ENCODE results near the gene GRM3.
"Not testable (repeated sequence)": the region's sequence is repeated elsewhere in the genome, so short reads cannot be mapped to it uniquely, and the experiment has no call there.

Gene GRM3

DNA sequence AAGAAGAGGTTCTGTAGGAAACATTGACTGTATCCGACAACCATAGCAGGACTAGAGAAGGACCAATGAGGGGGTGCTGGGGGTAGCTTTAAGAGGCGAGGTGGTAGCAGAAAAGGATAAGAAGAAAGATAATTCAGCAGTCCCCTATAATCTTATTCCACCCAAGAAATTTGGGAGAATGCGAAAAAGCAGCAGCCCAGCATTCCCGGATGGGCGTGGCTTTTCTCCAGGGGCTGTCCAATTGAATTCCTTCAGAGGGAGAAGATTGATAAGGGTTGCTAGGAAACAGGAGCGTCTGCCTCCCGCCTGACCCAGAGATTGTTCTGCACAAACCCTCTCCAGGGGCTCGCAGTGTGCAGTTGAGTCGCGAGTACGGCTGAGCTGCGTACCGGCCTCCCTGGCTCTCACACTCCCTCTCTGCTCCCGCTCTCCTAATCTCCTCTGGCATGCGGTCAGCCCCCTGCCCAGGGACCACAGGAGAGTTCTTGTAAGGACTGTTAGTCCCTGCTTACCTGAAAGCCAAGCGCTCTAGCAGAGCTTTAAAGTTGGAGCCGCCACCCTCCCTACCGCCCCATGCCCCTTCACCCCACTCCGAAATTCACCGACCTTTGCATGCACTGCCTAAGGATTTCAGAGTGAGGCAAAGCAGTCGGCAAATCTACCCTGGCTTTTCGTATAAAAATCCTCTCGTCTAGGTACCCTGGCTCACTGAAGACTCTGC lies at the start of gene GRM3:
Gene GRM3, plus strand, starts transcription at position 349 of the 721 bp plus-strand sequence. CDS start 121,237 bp downstream, outside the sequence.
- peak; percentile 95 for DNase-seq (ENCODE audit: low spot score)

DNA sequence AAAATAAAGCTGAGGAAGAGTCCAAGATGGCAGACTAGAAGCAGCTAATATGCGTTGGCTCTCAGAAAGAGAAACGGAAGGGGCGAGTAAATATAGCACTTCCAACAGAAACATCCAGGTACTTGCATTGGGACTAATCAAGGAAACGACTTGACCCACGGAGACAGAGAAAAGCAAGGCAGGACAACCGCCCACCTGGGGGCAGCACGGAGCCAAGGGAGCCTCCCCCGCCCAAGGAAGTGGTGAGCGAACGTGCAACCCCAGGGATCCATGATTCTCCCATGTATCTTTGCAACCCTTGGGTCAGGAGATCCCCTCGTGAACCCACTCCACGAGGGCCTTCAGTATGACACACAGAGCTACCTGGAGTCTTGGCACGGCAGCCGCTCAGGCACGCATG lies 45.4 kb upstream of the GRM3 start:
- DNase-seq (ENCODE audit: low spot score), result no peak

DNA sequence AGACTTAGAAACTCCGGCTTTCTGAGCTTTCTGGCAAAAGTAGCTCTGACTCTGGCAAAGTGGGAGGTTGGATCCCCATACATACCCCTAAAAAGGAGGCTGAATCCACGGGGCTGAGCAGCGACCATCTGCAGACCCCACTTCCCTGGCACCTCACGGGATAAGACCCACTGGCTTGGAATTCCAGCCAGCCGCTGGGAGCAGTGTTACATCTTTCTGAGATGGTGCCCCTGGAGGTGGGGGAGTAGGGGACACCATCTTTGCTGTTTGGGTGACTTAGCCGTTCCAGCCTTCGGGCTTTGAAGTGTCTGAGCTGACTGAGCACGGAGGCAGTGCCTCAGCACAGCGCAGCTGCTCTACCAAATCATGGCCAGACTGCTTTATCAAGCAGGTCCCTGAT lies 45.0 kb upstream of the GRM3 start:
- no peak for DNase-seq (ENCODE audit: low spot score)

DNA sequence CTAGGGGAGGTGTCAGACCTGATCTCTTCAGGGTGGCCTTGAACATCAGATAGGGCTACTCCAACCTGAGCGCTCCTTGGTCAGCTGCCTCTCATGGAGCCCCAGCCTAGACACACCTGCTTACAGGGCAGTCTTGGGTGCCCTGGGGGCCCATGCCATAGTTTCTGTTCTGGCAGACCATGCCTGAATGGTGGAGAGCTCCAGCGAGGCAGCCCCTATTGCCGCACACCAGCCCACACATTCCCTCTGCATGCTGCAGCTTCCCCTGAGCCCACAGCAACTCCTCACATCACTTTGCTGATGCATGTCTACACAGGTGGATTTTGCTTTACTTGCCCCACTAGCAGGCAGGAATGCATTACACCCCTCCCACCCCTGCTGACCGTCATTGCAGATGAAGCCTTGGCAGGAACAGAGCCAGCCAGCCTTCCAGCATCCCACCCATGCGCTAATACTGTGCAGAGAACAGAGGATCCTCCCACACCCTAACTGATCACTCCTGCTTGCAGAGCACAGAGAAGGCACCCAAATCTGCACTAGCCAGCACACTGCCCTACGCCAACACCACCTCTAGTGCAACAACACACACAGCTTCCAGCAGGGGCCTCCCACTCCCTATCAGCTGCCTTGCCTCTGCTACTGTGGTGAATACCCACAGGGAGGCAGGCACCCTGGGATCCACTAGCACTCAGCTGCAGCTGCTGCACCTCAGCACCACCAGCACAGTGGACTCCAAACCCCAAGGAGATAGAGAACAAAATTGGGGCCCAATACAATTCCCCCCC lies 43.0 kb upstream of the GRM3 start:
- DNase-seq (ENCODE audit: low spot score), result peak; percentile 79

DNA sequence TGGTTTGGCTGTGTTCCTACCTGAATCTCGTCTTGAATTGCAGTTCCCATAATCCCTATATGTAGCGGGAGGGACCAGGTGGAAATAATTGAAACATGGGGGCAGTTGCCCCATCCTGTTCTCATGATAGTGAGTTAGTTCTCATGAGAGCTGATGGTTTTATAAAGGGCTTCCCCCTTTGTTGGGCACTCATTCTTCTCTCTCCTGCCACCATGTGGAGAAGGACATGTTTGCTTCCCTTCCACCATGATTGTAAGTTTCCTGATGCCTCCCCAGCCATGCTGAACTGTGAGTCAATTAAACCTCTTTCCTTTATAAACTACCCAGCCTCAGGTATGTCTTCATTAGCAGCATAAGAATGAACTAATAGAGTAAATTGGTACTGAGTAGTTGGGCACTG lies 28.0 kb upstream of the GRM3 start:
- DNase-seq (ENCODE audit: low spot score), result not testable (repeated sequence)

DNA sequence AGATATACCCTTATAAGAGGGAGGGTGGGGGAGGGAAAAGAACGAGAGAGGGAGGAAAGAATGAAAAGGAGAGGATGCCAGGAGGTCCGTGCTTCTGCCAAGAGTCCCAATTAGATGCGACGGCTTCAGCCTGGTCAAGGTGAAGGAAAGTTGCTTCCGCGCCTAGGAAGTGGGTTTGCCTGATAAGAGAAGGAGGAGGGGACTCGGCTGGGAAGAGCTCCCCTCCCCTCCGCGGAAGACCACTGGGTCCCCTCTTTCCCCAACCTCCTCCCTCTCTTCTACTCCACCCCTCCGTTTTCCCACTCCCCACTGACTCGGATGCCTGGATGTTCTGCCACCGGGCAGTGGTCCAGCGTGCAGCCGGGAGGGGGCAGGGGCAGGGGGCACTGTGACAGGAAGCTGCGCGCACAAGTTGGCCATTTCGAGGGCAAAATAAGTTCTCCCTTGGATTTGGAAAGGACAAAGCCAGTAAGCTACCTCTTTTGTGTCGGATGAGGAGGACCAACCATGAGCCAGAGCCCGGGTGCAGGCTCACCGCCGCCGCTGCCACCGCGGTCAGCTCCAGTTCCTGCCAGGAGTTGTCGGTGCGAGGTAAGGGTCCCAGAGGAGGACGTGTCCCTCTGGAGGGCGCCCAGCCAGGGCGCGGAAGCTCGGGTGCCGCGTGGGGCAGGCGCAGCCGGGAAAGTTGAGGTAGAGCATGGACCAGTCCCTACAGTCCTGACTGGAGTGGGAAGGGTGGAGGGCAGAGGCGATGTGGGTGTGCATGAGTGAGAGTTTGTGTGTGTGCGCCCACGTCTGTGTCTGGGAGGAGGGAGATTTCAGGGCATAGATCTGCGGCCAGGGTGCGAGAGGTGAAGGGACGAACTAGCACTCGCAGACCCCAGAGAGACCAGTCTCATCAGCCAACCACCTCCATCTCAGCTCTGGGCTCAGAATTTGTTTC lies 844 bp downstream of the GRM3 start:
- DNase-seq (ENCODE audit: low spot score), result peak; percentile 72

DNA sequence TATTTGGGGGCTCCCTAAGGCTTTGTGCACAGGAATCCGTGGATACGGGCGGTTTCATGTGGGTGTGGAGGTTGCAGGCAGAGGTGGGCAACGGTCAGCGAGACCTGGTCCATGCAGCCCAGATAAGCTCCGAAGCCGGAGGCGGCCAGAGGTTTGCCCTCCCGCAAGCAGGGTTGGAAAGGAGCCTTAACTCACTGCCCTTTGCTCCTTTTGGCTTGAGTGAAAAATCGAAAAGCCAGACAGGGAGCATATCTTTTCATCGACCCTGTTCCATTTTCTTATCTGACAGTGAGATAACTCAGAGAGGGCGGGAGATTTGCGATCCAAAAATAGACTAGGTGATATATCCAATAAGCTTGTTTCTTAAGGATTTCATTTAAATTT lies 1.5 kb downstream of the GRM3 start:
- DNase-seq (ENCODE audit: low spot score), result no peak

DNA sequence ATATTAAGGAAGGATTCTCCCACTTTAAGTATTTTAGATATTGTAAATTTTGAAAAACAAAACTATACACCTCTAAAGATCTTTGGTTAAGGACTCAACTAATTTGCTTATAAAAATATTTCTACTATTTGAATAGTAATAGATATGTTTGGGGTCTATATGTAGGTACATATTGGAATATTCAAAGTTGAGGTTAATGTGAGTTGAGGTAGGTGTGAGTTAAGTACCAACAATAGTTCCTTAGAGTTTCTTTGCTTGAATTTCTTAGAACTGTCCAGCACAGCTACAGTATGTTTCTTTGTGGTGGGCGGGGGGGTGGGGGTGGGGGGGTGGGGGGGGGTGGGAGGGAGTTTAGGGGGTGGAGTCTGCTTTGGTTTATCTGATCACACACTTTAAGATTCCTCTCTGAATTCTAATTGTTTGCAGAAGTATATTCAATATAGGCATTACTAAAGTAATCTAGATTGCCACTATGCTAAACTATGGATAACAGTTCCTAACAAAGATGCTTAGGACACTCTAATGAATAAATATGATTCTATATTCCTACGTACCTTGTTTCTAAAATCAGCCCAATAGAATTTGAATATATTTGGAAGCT lies 2.1 kb downstream of the GRM3 start:
- no peak for DNase-seq (ENCODE audit: low spot score)

DNA sequence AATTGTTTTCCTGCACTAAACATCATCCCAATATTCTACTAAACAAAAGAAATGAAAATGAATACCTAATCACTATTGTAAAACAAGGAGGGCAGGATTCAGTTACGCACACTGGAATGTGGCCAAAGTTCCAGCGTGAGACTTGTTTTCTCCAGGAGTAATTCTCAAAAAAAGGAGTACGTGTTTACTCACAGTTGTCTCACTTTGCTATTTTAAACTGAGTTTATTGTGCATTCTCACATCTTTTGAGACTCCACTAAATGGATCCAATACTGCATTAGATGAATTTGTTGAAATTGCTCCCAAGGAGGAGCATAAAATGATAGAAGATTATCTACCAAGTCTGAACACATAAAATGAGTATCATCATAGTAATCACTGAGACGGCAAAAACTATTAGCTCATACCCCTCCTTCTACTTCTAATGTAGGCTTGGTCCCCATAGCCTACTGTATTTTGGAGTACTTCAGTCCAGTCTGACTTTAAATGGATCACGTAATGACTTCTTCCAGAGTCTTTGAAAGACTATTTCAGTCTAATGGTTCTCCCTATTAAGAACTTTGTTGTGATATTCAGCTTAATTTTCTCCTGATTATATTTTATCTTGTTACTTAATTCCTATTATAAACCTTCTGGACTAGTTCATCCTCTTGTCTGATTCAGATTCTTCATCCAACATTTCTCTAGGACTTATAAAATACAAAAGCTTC lies 3.8 kb downstream of the GRM3 start:
- DNase-seq (ENCODE audit: low spot score), result no peak

DNA sequence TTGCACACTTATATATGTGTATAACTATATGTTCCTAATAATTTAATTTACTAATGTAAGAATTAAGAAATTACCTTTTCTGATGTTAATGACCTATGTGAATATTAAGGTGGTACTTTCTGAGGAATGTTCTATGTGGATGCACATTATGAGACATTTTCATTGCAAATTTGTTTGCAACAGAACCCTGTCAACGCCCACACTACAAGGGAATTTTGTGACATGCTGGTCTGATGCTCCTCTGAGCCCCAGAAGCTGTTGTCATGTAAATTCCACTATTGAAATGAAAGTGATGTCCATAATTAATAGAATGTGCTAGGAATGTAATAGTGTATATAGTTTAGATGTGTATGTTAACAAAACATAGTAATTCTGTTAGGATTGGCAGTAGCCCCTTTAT lies 4.5 kb downstream of the GRM3 start:
- no peak for DNase-seq (ENCODE audit: low spot score)

DNA sequence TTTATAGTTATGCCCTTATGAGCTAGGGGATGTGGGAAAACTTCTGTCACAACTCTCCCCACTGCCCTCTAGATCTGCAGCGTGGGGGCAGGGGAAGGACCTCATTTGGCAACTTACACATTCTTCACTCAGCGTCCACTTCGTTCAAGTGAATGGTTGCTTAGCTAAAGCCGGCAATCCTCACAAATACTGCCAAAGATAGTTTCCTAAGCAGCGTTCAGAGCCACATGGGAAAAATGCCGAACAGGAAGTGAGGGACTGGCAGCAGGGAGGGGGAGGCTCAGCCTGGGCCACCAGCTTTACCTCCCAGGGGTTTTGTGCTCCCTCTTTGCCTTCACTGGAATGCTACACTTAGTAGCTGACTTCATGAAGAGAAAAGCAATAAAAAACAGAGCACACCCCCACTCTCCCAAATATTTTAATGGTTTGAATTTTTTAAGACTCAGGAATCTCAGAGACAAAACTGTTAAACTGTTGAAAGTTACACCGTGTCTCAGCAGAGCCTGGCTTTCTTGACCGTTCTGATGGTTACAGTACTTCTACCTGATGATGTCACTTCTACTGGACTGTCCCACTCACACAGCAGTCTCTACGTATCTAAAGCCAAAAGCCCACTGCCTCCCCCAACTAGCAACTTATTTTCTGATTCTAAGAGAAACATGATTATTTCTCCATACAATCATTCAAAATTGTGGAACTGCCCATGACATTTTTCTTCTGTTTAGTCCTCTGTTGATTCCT lies 10.4 kb downstream of the GRM3 start:
- DNase-seq (ENCODE audit: low spot score), result peak; percentile 87

DNA sequence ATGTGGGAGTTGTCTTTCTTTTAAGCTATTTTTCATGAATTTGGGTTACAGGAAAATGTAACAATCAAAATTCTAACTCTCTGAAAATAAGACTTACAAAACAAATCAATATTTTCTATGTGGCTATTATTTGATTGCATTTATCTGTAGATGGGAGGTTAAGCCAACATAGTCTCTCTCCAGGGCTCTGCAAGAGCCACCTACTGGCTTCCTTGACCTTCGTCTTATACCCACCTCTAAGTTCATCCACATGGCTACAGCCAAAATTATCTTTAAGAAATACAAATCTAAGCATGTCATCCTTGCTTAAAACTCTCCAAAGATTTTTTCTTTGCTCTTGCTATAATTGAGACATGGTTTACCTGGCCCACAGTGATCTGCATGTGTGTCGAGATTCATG lies 14.2 kb downstream of the GRM3 start:
- DNase-seq (ENCODE audit: low spot score), result no peak

DNA sequence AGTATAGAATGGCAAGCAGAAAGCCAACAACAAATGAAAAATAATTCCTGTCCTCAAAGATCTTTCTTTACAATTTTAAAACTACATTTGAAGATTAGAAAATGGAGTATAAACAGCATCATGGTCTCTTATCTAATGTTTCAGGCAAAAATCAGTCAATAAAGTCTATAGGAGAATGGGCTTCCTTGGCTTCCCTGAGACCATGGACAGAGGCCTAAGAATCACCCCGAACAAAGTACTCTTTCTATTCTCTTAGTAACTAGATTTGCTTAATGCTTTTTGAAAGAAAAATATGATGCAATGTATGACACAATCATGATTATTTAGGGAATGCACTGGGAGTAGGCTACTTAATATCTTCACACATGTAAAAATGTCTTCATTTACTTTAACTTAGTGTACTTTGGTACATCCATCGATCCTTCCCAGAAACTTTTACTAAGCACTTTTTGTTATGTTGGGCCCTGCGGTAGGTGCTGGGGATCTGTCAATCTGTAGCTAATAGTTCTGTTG lies 17.3 kb downstream of the GRM3 start:
- no peak for DNase-seq (ENCODE audit: low spot score)

DNA sequence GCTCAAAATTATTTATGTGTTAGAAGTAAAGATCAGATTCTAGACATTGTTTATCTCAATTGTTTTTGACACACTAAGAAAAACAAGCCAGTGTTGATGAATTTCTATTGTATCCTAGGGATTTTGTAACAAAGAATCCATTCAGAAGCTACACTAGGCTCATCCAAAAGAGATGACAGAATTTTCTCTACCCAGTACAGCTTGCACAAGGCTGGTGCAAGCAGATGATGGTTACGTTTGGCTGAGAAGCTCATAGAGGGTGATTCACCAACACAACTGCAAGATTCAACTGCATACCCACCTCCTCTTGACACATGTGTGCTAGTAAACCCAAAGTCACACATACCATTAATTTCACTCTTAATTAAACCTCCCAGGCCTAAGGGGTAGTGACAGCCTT lies 20.8 kb downstream of the GRM3 start:
- peak; percentile 92 for DNase-seq (ENCODE audit: low spot score)

DNA sequence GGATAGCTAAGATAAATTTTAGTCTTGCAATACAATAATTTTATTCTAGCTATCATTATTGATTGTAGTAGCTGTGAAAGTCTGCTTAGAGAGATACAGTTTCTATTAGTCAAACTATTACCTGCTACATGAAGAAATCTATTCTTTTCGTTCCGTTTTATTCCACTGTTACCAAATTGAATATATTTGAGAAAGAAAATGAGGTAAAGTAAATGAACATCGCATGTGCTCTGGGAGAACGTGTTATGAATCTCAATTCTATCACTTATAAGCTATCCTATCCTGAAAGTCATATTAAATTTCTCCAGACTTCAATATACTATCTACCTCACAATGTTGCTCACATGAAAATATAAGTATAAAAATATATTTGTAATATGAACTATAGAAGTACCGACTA lies 21.3 kb downstream of the GRM3 start:
- DNase-seq (ENCODE audit: low spot score), result no peak

DNA sequence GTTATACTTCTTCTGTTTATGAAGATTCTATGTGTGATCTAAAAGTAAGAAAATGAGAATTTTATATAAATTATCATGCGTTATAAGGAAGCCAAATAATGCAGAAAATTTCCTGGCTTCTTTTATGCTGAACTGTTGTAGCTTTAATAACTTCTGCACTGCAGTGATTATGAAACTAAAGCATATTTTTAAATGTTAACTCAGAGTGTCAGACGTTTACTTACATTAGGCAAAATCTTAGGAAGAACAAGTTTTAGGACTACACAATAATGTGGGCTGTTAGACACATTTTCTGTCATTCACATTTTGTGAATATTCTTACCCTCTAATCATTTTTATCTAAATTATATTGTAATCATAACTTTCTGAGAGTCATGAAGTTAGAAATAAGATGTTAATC lies 22.0 kb downstream of the GRM3 start:
- no peak for DNase-seq (ENCODE audit: low spot score)

DNA sequence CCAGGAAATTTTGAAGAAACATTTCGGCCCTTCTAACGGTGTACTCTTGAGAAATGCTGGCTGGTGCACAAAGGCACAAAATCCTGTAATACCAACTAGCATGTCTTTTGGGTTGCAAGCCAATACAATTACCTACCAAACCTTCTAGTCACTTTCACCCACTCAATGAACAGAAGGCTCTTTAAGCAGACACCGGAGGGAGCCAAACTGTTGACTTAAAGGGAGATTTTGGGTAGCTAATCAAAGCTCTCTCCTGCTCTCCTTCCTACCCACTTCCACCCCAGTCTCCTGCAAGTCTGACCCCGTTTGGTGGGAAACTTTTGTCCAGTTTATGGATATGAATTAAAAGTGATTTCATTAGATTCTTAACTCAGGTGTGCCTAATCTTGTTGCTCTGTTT lies 24.0 kb downstream of the GRM3 start:
- no peak for DNase-seq (ENCODE audit: low spot score)

DNA sequence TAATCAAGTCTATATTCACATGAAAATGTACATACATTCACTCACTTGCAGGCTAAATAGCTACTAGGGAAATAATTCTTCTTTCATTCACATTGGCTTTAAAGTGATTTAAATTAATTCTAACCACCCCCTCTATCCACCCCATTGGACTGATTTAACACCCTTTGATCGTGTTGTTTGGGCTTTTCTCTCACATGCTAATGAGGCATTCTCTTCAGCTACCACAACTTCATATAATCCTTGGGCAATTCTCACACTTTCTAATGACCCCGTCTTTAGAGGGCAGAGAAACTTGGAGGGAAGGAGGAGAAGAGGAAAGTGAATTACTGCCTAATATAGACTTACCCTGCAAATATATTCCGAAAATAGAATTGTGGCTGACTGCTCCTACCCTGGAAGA lies 24.6 kb downstream of the GRM3 start:
- no peak for DNase-seq (ENCODE audit: low spot score)

DNA sequence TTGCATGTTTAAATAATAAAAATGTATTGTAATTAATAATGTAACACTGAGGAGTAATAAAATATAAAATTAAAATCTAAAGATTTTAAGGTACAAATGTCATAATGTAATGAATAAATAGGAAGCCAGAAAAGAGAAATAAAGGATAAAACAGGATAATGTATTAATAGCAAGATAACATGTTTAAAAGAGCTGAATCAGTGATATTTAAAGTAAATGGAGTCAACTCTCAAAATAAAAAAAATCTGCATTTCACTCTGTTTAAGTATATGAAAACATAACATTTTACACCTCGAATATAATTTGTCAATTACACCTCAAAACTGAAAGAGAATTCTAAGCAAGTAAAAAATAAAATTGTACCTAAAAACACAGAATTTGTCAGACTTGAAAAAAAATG lies 44.1 kb downstream of the GRM3 start:
- DNase-seq (ENCODE audit: low spot score), result no peak

DNA sequence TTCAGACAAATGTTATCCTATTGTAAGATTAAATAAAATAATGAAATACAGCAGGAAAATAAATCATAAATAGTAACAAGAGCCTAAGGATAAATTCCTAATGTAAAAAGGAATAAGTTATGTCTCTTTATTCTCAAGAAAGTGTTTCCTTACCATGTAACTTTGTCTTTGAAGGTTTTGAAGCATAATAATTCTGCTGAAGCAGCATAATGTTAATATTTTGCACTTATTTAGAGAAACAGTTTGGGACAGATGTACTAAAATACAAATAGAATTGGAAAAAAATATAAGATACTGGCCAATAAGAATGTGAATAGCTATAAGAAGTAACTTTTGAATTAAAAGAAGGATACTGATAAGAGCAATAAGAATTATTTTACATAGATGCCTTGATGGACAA lies 45.7 kb downstream of the GRM3 start:
- DNase-seq (ENCODE audit: low spot score), result no peak

DNA sequence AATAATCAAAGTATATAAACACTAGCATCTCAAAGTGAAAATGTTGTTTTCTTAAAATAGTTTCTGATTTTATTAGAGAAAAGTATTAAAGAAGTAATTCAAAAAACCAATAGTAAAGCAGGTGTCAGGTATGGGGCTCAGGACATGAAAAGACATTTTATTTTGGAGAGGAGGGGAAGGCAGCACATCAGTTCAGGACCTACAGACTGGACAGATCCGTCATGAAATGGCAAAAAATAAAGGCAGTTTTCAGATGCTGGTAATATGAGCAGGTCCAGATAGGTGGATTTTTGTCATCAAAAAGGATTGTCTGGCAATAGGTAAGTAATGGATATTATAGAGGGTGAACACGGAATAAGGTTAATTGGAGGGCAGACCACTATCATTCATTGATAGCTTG lies 49.0 kb downstream of the GRM3 start:
- DNase-seq (ENCODE audit: low spot score), result no peak

All from putamen (tissue), 1 donor.